SU-DHL-6 (cell line): Measurements from ENCODE around the gene CEP104.

ENCODE experiments used
- CTCF ChIP-seq: fragments of 200-600 bp; sonication (generic); IDR thresholded peaks from one replicate; pipeline ENCODE4 v1.5.1; 2017; ENCODE audit warnings: antibody characterized with exemption, mild to moderate bottlenecking, low read length, moderate library complexity; ENCODE audit not compliant: insufficient read depth, poor library complexity, severe bottlenecking
- EZH2phosphoT487 ChIP-seq: fragments of 200-600 bp; sonication (generic), shearing (Covaris generic); conservative IDR thresholded peaks from 2 replicates; pipeline ENCODE4 v1.6.1; 2018; ENCODE audit warnings: mild to moderate bottlenecking, antibody characterized with exemption, low read length, moderate library complexity, mixed read lengths

- TF ChIP-seq CTCF (no peak), EZH2phosphoT487 (no peak)
These were observed 29.7 kb upstream of the CEP104 start for GRCh38 chr1:3886691-3887090.
